Activated B cell treated with CpG ODN at 0.5 μM for 24 hours (primary cell): Measurements from ENCODE around the gene HS3ST3B1. TPM values are rescaled to one million over a fixed set of nuclear protein-coding genes. Genes with fewer than 3 reads are reported as not detected.

ENCODE experiments used
- ATAC-seq: fragments of 200-7000 bp; cut with Tn5 transposase; one replicate; pipeline ENCODE4 v1.10.0; 2021; ENCODE audit warnings: low read depth, mild to moderate bottlenecking, moderate library complexity
- CTCF ChIA-PET: fragments of 350-600 bp; sonication (Branson Sonifier 250); formaldehyde crosslinking; loops from one replicate; lab custom pipeline; 2021; ENCODE audit warnings: antibody characterized with exemption; lab: Charles Lee
- POLR2A ChIA-PET: fragments of 350-600 bp; sonication (Branson Sonifier 250); formaldehyde crosslinking; loops from one replicate; lab custom pipeline; 2021; ENCODE audit warnings: antibody characterized with exemption; lab: Charles Lee
- DNase-seq: peaks from one replicate; pipeline ENCODE4 v3.0.0; 2022
- H3K27ac Mint-ChIP-seq: one replicate; pipeline ENCODE4 v1.8.0; 2020; ENCODE audit warnings: mixed read lengths
- H3K27me3 Mint-ChIP-seq: one replicate; pipeline ENCODE4 v1.8.0; 2021; ENCODE audit warnings: mixed read lengths
- H3K36me3 Mint-ChIP-seq: one replicate; pipeline ENCODE4 v1.8.0; 2021; ENCODE audit warnings: low read depth, mixed read lengths
- H3K4me1 Mint-ChIP-seq: one replicate; pipeline ENCODE4 v1.8.0; 2021; ENCODE audit warnings: mixed read lengths
- H3K4me3 Mint-ChIP-seq: one replicate; pipeline ENCODE4 v1.8.0; 2020; ENCODE audit warnings: mild to moderate bottlenecking, mixed read lengths
- H3K9me3 Mint-ChIP-seq: one replicate; pipeline ENCODE4 v1.8.0; 2020; ENCODE audit warnings: mixed read lengths
- intact Hi-C: fragments of 100-400 bp; cut with micrococcal nuclease; formaldehyde crosslinking; loops from one replicate; pipeline ENCODE4 v1.15.1; 2024
- total RNA-seq: library from RNA; stranded (reverse); gene quantifications from 2 replicates; pipeline ENCODE4 v1.2.3, GENCODE V29; 2022
- TF ChIP-seq, protein P1 (sequence below): fragments of 200-600 bp; IDR thresholded peaks from one replicate; pipeline ENCODE4 v1.8.0; 2022; ENCODE audit warnings: antibody characterized with exemption, mild to moderate bottlenecking

HS3ST3B1 gene
- total RNA-seq, 1 donor from 2014 or later = 3.3 TPM

- Mint-ChIP-seq H3K36me3 (no peaks in the 10 kb centered on the region), H3K4me1 (no peaks in the 10 kb centered on the region), H3K9me3 (peaks cover 18% of the 10 kb centered on the region), H3K27ac (no peak overlapping the region), H3K27me3 (peaks cover 2% of the 10 kb centered on the region), H3K4me3 (no peak overlapping the region)
- TF ChIP-seq, protein P1, sequence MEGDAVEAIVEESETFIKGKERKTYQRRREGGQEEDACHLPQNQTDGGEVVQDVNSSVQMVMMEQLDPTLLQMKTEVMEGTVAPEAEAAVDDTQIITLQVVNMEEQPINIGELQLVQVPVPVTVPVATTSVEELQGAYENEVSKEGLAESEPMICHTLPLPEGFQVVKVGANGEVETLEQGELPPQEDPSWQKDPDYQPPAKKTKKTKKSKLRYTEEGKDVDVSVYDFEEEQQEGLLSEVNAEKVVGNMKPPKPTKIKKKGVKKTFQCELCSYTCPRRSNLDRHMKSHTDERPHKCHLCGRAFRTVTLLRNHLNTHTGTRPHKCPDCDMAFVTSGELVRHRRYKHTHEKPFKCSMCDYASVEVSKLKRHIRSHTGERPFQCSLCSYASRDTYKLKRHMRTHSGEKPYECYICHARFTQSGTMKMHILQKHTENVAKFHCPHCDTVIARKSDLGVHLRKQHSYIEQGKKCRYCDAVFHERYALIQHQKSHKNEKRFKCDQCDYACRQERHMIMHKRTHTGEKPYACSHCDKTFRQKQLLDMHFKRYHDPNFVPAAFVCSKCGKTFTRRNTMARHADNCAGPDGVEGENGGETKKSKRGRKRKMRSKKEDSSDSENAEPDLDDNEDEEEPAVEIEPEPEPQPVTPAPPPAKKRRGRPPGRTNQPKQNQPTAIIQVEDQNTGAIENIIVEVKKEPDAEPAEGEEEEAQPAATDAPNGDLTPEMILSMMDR = no peak
- ATAC-seq (no peak), DNase-seq (no peak)
- CTCF ChIA-PET = no interaction called here
- intact Hi-C loops = no loop called here
- POLR2A ChIA-PET = interaction anchor here (0.7 kb wide), 1 partner anchor 64 kb away, joined by 4 read pairs; no protein-coding TSS in a partner anchor
These were observed 95.7 kb downstream of the HS3ST3B1 start for GRCh38 chr17:14396547-14396946.

DNA sequence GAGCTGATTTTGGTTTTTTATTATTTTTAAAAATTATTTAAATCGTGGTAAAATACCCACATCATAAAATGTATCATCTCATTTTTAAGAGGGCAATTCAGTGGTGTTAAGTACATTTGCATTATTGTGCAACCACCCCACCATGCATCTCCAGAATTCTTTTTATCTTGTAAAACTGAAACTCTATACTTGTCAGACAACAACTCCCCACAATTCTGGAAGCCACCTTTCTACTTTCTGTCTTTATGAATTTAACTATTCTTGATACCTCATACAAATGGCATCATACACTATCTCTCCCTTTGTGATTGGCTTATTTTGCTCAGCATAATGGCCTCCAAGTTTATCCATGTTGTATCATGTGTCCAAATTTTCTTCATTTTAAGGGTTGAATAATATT is 97.9 kb downstream of the HS3ST3B1 start:
- TF ChIP-seq, protein P1 = no peak
- Mint-ChIP-seq H3K27me3 (peaks cover 2% of the 10 kb centered on the region), H3K27ac (no peak overlapping the region), H3K4me1 (peaks cover 4% of the 10 kb centered on the region), H3K9me3 (peaks cover 6% of the 10 kb centered on the region), H3K36me3 (no peaks in the 10 kb centered on the region), H3K4me3 (no peak overlapping the region)
- ChIA-PET CTCF (no interaction called here), POLR2A (no interaction called here)
- no peak for ATAC-seq
- intact Hi-C loops = no loop called here
- no peak for DNase-seq

Other genes starting within 250 kb of the HS3ST3B1 start
- 19.4 and 20.8 TPM in 2 replicates for gene COX10, start 231.6 kb upstream of the HS3ST3B1 start, total RNA-seq
- not detected in 2 replicates for gene CDRT15, start 64.2 kb upstream of the HS3ST3B1 start, total RNA-seq